Activated CD8-positive, alpha-beta memory T cell treated with anti-CD3 and anti-CD28 coated beads, Interleukin-2, amount 50 U/mL, for 1 hour (primary cell): ENCODE results near the gene FHL3.
"Not testable (repeated sequence)": the region's sequence is repeated elsewhere in the genome, so short reads cannot be mapped to it uniquely, and the experiment has no call there.

Experiments used
- DNase-seq: peaks from one replicate; pipeline ENCODE4 v3.0.0-alpha.2; 2020; ENCODE audit errors: extremely low read depth

FHL3 gene

DNA sequence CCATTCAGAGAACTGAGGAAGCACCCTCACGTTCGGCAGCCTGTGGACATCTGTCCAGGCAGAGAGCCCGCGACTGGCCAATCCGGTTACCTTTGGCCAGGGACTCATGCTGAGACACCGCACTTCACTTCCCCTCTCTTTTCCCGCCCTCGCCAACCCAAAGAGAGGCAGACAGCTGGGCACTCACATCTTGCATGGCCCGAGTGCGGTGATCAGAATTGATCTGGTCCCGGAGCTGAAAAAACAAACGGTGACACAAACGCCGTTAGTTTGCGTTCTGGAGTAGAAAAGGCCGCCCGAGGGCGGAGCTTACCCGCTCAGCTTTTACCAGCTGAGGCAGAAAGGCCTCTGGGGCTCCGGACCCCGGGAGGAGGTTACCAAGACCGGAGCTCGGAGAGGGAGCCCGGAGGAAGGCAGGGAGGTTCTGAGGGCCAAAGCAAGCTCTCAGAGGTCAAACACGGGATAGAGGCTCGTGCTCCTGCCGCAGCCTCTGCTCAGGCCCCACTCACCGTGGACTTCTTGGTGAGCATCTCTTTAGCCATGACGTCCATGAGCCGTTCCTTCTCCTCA, 15.9 kb downstream of the FHL3 start:
- no peak for DNase-seq

DNA sequence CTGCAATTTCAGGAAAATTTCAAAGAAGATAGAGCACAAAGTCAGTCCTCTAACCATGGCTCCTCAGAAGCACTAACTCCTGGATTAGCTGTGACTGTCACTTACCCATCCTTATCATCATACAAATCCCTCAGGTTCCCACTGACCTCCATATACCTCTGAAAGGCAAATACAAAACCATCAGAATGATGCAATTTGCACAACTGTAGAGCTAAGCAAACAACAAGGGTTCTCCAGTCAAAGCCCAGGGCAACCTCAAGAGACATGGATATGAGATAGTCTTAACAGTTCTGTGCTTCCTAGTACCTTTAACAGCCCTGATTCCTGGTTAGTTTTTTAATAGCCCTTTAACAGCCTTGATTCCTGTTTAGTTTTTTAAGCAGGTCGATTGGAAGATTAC, 17.6 kb downstream of the FHL3 start:
- DNase-seq: no peak

DNA sequence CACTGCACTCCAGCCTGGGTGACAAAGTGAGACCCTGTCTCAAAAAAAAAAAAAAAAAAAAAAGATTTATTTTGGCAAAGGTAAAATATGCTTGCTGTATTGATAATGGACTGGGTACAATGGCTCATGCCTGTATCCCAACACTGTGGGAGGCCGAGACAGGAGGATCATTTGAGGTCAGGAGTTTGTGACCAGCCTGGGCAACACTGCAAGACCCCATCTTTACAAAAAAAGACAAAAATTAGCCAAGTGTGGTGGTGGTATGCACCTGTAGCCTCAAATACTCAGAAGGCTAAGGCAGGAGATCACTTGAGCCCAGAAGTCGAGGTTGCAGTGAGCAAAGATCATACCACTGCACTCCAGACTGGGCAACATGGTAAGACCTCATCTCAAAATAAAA, 21.8 kb downstream of the FHL3 start:
- DNase-seq: no peak

DNA sequence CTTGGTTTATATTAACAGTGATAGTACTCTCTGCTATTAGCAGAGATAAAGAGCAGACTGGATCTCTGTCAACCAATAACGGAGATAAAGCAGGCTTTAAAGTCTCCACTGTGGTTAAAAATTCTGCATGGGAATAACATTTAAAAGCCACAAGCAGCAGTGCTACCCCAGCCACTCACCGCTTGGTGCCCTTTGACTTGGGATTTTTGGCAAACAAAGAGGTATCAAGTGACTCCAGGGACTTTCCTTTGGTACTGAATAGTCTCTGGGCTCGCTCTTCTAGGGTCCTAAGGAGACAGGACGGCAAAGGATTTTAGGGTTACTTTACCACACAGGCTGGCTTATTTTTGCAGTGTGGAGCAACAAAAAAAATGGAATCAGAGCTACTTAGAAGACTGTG, 26.8 kb downstream of the FHL3 start:
- DNase-seq: no peak

DNA sequence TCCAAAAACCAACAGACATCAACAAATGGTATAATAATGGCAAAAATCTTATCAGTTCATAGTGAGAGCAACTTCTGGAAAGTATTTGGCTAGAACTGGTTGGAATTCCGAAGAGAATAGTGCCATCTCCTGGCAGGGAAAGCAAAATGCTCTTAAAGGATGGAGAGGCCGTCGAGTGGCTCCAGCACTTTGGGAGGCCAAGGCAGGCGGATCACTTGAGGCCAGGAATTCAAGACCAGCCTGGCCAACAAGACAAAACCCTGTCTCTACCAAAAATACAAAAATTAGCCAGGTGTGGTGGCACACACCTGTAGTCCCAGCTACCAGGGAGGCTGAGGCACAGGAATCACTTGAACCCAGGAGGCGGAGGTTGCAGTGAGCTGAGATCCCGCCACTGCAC, 30.2 kb downstream of the FHL3 start:
- not testable (repeated sequence) for DNase-seq

DNA sequence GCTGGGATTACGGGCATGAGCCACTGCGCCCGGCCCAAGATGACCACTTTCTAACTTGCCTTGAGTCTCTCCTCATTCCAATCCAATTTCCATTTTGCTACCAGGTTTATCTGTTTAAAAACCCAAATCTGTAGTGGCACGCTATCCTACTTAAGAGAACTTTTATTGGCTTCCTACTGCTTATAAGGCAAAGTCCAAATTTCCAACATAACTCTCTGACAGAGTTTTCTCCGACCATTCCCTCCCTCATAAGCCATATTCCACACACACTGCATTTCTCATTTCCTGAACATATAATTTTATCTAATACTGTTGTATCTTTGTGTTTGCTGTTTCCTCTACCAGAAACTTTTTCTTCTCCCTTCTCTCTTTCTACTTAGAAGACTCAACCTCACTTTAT, 30.7 kb downstream of the FHL3 start:
- DNase-seq: no peak

DNA sequence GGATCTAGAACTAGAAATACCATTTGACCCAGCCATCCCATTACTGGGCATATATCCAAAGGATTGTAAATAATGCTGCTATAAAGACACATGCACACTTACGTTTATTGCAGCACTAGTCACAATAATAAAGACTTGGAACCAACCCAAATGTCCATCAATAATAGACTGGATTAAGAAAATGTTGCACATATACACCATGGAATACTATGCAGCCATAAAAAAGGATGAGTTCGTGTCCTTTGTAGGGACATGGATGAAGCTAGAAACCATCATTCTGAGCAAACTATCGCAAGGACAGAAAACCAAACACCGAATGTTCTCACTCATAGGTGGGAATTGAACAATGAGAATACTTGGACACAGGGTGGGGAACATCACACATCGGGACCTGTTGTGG, 31.6 kb downstream of the FHL3 start:
- DNase-seq: not testable (repeated sequence)

DNA sequence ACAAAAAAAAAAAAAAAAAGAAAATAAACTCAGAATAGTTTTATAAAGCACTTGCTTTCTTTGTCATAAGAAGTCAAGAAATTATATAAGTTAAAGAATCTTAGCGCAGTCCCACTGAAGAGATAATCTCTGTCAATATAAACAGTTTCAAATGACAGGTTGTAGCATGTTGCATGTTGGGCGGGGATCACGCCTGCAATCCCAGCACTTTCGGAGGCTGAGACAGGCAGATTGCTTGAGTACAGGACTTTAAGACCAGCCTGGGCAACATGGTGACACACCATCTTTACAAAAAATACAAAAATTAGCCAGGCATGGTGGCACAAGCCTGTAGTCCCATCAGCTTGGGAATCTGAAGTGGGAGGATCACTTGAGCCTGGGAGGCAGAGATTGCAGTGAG, 40.0 kb downstream of the FHL3 start:
- no peak for DNase-seq

DNA sequence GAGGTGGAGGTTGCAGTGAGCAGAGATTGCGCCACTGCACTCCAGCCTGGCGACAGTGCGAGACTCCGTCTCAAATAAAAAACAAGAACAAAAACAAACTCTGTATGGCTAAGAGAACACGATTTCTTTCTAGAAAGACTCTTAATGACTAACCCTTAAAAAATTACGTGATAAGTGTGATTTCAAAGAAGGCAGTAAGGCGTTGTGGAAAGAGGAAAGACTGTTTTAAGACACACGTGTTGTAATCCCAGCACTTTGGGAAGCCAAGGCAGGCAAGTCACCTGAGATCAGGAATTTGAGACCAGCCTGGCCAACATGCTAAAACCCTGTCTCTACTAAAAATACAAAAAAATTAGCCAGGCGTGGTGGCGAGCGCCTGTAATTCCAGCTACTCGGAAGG, 41.2 kb downstream of the FHL3 start:
- DNase-seq: not testable (repeated sequence)

DNA sequence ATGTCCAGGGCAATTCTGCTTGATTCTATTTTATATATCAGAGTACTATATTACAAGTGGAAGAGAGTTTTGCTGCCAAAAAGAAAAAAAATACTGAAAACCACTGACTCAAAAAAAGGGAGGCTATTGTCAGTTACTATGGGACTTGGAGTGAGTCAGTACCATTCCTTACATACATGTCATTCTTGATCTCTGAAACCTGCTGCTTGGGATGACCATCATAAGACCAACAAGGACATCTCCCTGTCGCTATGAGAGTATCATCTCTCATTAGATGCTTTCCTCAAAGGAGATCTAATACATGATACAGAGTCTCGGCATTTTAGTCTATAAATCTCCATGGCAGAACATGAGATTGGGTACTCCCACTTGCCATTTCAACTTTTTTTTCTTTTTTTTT, 46.6 kb downstream of the FHL3 start:
- no peak for DNase-seq

DNA sequence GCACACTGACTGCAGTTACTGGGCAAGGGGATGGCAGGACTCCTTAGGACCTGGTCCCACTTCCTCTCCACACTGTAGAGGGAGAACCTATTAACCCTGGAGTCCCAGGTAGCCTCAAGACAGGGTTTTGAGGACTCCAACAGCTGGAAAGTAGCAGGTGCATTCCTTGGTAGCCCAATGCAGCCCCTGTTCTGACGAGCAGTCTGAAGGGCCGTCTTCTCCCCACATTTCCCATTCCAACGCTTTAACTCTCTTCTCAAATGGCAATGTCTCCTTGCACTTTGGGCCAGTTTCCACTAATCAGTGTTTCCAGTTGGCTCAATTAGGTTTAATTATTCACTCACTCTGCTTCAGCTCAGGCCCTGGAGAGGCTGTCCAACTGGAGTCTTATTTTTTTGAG, 49.6 kb downstream of the FHL3 start:
- no peak for DNase-seq

DNA sequence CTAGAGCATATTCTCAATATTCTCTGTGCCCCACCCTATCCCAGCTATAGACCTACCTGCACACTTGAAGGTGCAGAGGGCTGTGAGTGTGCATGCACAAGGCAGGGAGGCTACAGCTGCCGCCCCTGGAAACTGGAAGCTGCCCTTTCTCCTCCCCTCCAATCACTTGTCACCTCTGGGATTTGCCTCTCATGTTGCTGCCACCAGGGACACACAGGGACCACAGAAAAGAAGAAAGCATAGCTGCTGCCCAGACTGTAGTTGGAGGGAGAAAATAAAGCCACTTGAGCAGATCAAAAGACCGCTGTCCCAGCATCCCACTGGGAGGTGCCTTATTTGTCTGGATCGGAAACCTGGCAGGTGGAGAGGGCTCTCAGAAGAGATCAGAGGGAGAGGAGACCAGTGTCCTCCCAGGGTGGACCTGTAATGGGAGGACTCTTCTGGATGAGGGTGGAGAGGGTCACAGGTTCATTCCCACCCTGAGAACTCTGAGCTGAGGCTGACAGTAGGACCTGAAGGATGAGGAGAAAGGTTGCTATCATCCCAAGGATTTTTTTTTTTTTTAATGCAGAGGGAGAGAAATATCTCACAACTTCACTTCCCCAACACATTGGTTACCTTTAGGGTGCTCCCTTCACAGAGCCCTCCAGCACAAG, 50.9 kb downstream of the FHL3 start:
- no peak for DNase-seq

DNA sequence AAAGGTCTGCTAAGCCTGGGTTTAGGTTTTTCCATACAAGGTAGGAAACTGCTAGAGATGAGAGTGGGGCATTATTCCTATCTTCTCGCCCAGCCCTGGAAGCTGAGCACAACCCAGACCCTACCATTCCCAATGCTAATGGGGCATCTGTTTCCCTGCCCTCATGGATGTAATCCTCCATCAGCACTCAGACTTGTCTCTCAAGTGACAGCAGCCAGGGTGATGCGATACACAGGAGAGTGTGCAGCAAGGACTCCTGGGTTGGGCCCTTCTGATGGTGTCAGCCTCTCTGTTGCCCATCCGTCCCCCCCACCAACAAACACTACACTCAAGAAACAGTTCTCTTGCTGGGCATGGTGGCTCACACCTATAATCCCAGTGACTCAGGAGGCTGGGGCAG, 52.6 kb downstream of the FHL3 start:
- no peak for DNase-seq

DNA sequence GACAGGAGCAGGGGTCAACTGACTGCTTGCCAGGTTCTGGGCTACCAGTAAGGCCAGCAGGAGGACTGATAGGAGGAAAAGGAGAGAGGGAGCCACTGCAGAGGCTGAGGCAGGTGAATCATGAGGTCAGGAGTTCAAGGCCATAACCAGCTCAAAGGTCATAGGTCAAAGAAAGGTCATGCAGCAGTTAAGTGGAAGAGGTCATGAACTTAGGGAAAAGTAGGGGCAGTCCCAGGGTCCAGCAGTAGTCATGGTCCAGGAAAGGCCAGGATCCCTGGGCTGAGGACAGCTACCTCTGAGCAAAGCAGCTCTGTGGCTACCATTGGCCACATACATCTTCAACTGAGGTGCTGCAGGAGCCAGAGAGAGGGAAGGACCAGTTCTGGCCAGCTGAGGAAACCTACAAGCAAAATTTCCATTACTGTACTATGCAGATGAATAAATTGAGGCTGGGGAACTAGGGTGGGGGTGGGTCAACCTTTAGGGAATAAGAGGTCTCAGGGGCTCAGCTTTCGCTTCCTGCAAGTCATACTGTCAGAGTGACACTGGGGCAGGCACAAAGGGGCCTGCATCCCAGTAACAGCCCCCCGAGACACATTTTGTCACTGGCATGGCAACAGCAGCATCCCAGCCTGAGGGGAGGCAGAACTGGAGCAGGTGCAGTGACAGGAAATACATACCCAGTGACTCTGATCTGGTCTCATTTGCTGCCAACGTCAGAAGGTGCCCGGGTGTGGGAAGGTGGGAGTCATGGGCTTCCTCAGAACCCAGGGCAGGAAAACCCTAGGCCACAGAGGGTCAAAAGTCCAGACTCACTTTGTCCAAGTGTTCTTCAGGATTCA, 53.3 kb downstream of the FHL3 start:
- DNase-seq: no peak

DNA sequence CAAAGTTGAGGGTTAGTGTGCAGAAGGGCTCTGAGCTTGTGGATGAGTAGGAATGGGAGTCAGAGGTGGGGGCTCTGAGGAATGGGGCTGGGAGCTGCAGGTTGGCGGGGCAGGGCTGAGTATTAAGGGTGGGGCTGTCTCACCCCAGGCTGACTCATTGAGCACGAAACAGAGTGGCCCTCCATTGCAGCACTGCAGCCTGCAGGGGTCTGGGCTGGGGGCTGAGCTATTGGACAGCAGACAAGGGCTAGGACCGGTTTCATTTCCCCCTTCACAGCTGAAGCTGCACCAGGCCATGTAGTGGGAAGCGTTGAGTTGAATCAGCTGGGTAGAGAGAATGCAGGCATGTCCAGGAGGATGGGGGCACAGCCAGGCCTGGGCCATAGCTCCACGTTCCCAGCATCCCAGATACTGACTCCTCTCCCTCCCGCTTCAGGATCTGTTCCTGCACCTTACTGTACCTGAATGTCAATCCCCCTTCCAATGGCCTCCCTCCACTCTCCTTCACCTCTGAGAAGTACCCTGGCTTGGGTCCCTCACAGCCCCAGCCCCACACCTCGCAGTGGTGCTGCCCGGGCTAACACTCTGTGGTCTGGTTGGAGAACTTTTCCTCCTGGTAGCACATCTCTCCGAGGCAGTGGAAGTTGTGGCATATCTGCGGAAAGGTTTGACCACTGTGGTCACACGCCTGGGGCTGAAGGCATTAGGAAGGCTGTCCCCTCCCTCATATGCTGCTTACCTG, 54.1 kb downstream of the FHL3 start:
- no peak for DNase-seq

DNA sequence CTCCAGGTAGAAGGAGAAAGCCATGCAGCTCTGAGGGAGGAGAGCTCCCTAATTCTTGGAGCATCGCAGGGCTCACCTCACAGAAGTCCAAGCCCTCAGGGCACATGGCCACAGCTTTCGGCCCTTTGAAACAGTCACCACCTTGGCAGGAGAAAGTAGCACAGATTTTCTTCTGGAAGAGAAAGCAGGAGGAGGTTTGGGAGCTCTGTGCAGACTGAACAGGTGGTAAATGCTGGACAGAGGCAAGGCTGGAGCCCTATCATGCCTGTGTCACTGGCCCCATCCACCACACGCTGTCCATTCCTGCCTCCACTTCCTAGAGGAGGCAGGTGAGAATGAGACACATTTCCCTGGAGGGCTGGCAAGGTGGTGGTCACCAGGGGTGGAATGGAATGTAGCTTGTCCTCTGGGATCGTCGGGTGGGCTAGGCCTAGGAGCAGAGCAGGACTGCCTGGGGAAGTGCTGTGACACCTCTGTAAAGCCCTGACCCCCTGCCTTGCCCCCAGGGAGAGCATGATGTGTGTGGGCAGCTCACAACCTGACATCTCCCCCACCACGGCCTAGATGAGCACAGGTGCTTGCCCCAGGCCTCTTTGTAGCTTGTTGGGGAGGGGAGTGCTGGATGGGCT, 55.7 kb downstream of the FHL3 start:
- DNase-seq: no peak

DNA sequence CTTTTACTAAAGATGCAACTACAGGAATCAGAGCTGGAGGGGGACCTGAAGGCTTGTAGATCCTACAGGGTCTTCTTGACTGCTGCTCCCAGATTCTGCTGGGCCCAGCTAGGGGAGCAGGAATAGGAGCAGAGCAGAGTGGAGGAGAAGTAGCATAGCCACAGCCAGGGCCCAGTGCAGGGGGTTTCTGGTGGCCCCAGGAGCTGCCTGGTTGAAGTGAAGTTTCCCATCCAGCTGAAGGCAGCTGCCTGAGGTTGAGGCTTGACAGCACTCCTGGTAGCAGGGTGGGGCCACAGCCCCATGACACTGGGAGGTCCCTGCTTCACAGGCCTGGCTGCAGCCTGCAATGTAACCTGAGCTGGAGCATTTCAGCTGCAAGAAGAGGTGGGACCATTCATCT, 56.5 kb downstream of the FHL3 start:
- DNase-seq: no peak

DNA sequence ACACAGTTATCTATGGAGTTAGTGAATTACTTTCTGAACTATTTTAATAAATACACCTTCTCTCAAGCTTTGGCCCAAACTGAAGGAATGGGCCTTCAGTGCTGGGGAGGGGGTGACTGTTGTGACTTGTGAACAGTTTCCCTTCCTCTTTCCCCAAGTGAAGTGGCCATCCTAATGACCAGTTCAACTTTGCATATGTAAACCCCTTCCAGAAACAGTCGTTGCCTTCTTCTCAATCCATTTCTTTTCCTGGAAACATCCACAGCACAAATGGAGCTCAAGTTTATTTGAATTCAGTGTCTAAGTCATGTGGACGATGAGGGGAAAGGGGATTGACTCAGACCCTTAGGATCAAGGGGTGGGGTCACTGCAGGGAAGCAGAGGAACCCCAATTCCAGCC, 57.1 kb downstream of the FHL3 start:
- no peak for DNase-seq

DNA sequence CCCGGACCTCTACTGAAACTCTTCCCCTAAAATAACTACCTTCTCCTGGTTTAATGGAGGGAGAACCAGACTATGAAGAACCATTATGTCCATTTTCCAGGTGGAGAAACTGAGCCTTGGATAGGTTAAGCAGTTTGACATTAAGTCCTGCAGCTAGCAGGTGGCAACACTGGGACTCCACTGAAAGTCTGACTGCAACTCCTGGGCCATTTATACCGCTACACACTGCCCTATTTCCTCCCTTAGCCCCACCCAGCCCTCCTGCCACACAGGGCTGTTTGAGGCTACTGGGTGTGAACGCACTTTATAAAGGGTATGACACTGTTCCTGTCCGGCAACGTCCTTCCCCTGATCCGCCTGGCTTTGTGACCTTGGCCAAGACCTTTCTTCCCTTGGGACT, 58.0 kb downstream of the FHL3 start:
- no peak for DNase-seq
